HEK293 (cell line): ENCODE data around the gene RGS19.

ENCODE experiments used
- CTCF ChIA-PET: fragments of 350-600 bp; formaldehyde crosslinking; extraction: SDS; loops from one replicate; lab custom pipeline; 2021; ENCODE audit warnings: antibody characterized with exemption; lab: Yijun Ruan, JAX
- POLR2A ChIA-PET: fragments of 300-600 bp; formaldehyde crosslinking; extraction: SDS; loops from one replicate; lab custom pipeline; 2020; ENCODE audit warnings: antibody characterized with exemption, inconsistent platforms; lab: Yijun Ruan, JAX
- H3K27ac ChIP-seq: fragments of 200-500 bp; sonication (Bioruptor generic); 2 replicates; pipeline ENCODE4 v1.5.1; 2014; ENCODE audit warnings: low read depth, low read length, control low read depth, inconsistent platforms; ENCODE audit errors: extremely low read depth
- H3K36me3 ChIP-seq, 2 experiments: fragments of 200-500 bp in 1 of 2; sonication (Bioruptor generic) in 1 of 2; 1 replicate in 1 of 2; 2 replicates in 1 of 2; pipeline ENCODE4 v1.5.1; 2014 to 2017; ENCODE audit warnings: inconsistent platforms in 2 of 2, low read length in 2 of 2; ENCODE audit not compliant: control insufficient read depth in 2 of 2, insufficient read depth in 1 of 2
- H3K4me1 ChIP-seq: fragments of 200-500 bp; sonication (Bioruptor generic); 2 replicates; pipeline ENCODE4 v1.5.1; 2014; ENCODE audit warnings: mild to moderate bottlenecking, low read length, inconsistent platforms; ENCODE audit not compliant: control insufficient read depth, insufficient read depth
- H3K4me3 ChIP-seq: 2 replicates; pipeline ENCODE4 v1.5.1; 2011; ENCODE audit warnings: low read depth, mild to moderate bottlenecking, control low read depth, low read length, moderate library complexity
- H3K9me3 ChIP-seq: fragments of 200-500 bp; sonication (Bioruptor generic); 2 replicates; pipeline ENCODE4 v1.5.1; 2014; ENCODE audit warnings: low read depth, low read length, inconsistent platforms; ENCODE audit not compliant: control insufficient read depth, insufficient read depth
- GLIS2 ChIP-seq: fragments of 450-650 bp; formaldehyde crosslinking; IDR thresholded peaks from 2 replicates; pipeline ENCODE4 v1.5.1; 2016; ENCODE audit warnings: missing biosample characterization, missing genetic modification characterization
- HIC1 ChIP-seq: fragments of 450-650 bp; formaldehyde crosslinking; IDR thresholded peaks from 2 replicates; pipeline ENCODE4 v1.5.1; 2016; ENCODE audit warnings: missing biosample characterization, missing genetic modification characterization
- KLF1 ChIP-seq: fragments of 450-650 bp; formaldehyde crosslinking; IDR thresholded peaks from 2 replicates; pipeline ENCODE4 v1.5.1; 2016; ENCODE audit warnings: missing biosample characterization, missing genetic modification characterization
- KLF9 ChIP-seq: fragments of 450-650 bp; formaldehyde crosslinking; IDR thresholded peaks from 2 replicates; pipeline ENCODE4 v1.5.1; 2016; ENCODE audit warnings: missing biosample characterization, missing genetic modification characterization, low read depth
- PRDM10 ChIP-seq: fragments of 450-650 bp; formaldehyde crosslinking; IDR thresholded peaks from 2 replicates; pipeline ENCODE4 v1.5.1; 2016; ENCODE audit warnings: missing biosample characterization, missing genetic modification characterization
- ZBTB10 ChIP-seq: fragments of 450-650 bp; formaldehyde crosslinking; IDR thresholded peaks from 2 replicates; pipeline ENCODE4 v1.5.1; 2016; ENCODE audit warnings: missing biosample characterization, missing genetic modification characterization
- ZBTB6 ChIP-seq: fragments of 450-650 bp; formaldehyde crosslinking; IDR thresholded peaks from 2 replicates; pipeline ENCODE4 v1.5.1; 2017; ENCODE audit warnings: missing biosample characterization, missing genetic modification characterization
- ZNF157 ChIP-seq: fragments of 450-650 bp; formaldehyde crosslinking; IDR thresholded peaks from 2 replicates; pipeline ENCODE4 v1.5.1; 2016; ENCODE audit warnings: missing biosample characterization, missing genetic modification characterization
- ZNF175 ChIP-seq: fragments of 450-650 bp; formaldehyde crosslinking; IDR thresholded peaks from 2 replicates; pipeline ENCODE4 v1.5.1; 2016; ENCODE audit warnings: missing biosample characterization, missing genetic modification characterization
- ZNF366 ChIP-seq: fragments of 450-650 bp; formaldehyde crosslinking; conservative IDR thresholded peaks from 2 replicates; pipeline ENCODE4 v1.5.1; 2016; ENCODE audit warnings: missing biosample characterization, missing genetic modification characterization
- ZNF416 ChIP-seq: fragments of 450-650 bp; formaldehyde crosslinking; IDR thresholded peaks from 2 replicates; pipeline ENCODE4 v1.5.1; 2016; ENCODE audit warnings: missing biosample characterization, missing genetic modification characterization
- ZNF48 ChIP-seq: fragments of 450-650 bp; formaldehyde crosslinking; IDR thresholded peaks from 2 replicates; pipeline ENCODE4 v1.5.1; 2016; ENCODE audit warnings: missing biosample characterization, missing genetic modification characterization
- ZNF521 ChIP-seq: fragments of 450-650 bp; formaldehyde crosslinking; IDR thresholded peaks from 2 replicates; pipeline ENCODE4 v1.5.1; 2017; ENCODE audit warnings: missing biosample characterization, mild to moderate bottlenecking, missing genetic modification characterization
- ZNF626 ChIP-seq: fragments of 450-650 bp; sonication (Bioruptor Pico); formaldehyde crosslinking; IDR thresholded peaks from 2 replicates; pipeline ENCODE4 v1.5.1; 2018; ENCODE audit warnings: missing biosample characterization, missing genetic modification characterization, inconsistent platforms
- ZNF785 ChIP-seq: fragments of 450-650 bp; formaldehyde crosslinking; IDR thresholded peaks from 2 replicates; pipeline ENCODE4 v1.5.1; 2016; ENCODE audit warnings: missing biosample characterization, missing genetic modification characterization
- TF ChIP-seq, protein P1 (sequence below): fragments of 450-650 bp; formaldehyde crosslinking; IDR thresholded peaks from 2 replicates; pipeline ENCODE4 v1.5.1; 2016; ENCODE audit warnings: missing biosample characterization, missing genetic modification characterization

The RGS19 gene

DNA sequence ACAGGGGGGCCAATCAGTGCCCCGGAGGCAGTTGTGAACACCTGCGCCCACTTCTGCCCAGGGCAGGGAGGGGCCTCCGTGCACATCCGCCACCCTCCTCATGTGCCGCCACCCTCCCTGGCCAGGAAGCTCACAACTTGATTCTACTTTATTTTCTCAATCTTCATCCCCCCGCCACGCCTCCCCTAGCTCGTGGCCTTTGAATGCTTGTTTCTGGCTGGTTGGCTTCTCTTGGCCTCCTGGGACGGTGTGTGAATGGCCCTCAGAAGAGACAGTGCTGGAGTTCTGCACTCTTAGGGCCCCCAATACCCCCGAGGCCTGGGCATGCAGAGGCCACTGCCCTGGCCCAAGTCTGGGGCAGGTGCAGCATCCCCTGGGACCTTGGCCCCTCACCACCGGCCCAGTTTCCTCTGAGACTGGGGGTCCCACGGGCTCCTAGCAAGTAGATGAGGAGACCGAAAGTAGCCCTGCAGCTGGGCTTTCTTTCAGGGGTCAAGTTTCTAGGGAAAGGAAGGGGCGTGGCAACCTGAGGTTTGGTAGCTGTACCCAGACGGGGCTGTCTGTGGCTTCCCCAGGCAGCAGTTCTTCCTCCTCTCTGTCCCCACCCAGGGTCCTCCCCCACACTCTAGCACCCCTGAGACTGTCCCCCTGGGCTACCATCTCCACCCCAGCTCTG is 1.3 kb downstream of the RGS19 start:
- H3K4me1 ChIP-seq, result peaks cover 10% of the 10 kb centered on the region
- POLR2A ChIA-PET, result interaction anchor here (1.4 kb wide), 1 partner anchor 15 kb away, joined by 4 read pairs; no protein-coding TSS in a partner anchor
- H3K4me3 ChIP-seq, result no peak overlapping the region

DNA sequence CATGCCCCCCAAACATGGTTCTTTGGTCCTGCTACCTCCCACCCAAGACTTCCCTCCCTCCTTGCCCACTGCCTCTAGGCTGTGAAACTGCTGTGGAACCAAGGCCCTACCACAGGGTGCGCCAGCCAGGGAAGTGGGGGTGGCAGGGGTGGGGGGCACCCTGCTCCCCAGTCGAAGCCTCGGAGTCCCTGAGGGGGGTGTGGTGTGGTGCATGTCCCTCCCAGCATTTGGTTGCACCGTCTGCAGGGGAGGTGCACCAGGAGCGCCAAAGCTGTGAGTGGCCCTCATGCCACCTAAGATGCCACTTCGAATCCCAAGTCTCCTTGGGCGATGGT is 1.8 kb downstream of the RGS19 start:
- ChIA-PET POLR2A (interaction anchor here (1.4 kb wide), 1 partner anchor 15 kb away, joined by 4 read pairs; no protein-coding TSS in a partner anchor), CTCF (interaction anchor here (1.0 kb wide), 1 partner anchor 97 kb away, joined by 4 read pairs; the partner anchor contains the start of gene PRPF6)
- H3K4me3 ChIP-seq, result no peak overlapping the region
- H3K27ac ChIP-seq, result no peak overlapping the region
- H3K9me3 ChIP-seq, result no peaks in the 10 kb centered on the region
- peaks cover 10% of the 10 kb centered on the region for H3K4me1 ChIP-seq
- peaks cover 0 to 13% of the 10 kb centered on the region in 2 experiments; a peak in 1 of 3 replicates for H3K36me3 ChIP-seq
- no peak for TF ChIP-seq ZNF366
- TF ChIP-seq GLIS2 (tag by site-specific recombination), result peak; percentile 46; the same call in 1 of the 2 replicates
- TF ChIP-seq ZNF48 (tag by site-specific recombination), result no peak
- no peak for TF ChIP-seq ZNF416 (tag by site-specific recombination)
- TF ChIP-seq ZNF157 (tag by site-specific recombination), result no peak
- TF ChIP-seq ZNF521 (tag by site-specific recombination), result no peak
- peak; percentile 28; the same call in 1 of the 2 replicates for TF ChIP-seq ZBTB10 (tag by site-specific recombination)
- no peak for TF ChIP-seq ZBTB6
- no peak for TF ChIP-seq ZNF626 (tag by site-specific recombination)
- TF ChIP-seq, protein P1, sequence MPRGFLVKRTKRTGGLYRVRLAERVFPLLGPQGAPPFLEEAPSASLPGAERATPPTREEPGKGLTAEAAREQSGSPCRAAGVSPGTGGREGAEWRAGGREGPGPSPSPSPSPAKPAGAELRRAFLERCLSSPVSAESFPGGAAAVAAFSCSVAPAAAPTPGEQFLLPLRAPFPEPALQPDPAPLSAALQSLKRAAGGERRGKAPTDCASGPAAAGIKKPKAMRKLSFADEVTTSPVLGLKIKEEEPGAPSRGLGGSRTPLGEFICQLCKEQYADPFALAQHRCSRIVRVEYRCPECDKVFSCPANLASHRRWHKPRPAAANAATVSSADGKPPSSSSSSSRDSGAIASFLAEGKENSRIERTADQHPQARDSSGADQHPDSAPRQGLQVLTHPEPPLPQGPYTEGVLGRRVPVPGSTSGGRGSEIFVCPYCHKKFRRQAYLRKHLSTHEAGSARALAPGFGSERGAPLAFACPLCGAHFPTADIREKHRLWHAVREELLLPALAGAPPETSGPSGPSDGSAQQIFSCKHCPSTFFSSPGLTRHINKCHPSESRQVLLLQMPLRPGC (tag by site-specific recombination), result no peak
- TF ChIP-seq PRDM10 (tag by site-specific recombination), result no peak
- no peak for TF ChIP-seq ZNF785
- TF ChIP-seq HIC1 (tag by site-specific recombination), result peak; percentile 65; the same call in 1 of the 2 replicates

More for the DNA sequence above, 1.3 kb downstream of the RGS19 start:
- Histone ChIP-seq H3K9me3 (no peaks in the 10 kb centered on the region), H3K27ac (no peak overlapping the region), H3K36me3 (peaks cover 0 to 12% of the 10 kb centered on the region in 2 experiments; a peak in 1 of 3 replicates)
- CTCF ChIA-PET, result interaction anchor here (1.0 to 1.2 kb wide), 2 partner anchors 8 to 97 kb away, joined by 3 to 4 read pairs; partner anchors contain the start of gene PRPF6
- TF ChIP-seq ZBTB10 (tag by site-specific recombination) (0 out of 2 replicates have a peak, but pooled peaks have one; percentile 2), ZNF175 (tag by site-specific recombination) (no peak), KLF9 (tag by site-specific recombination) (peak; percentile 60; the same call in 1 of the 2 replicates), KLF1 (tag by site-specific recombination) (peak; percentile 48; the same call in 1 of the 2 replicates)
